D721Med (cell line): ENCODE data around the gene SARS2.

Experiments
- DNase-seq: peaks from one replicate; pipeline ENCODE4 v3.0.0; 2011; ENCODE audit warnings: low spot score; ENCODE audit not compliant: insufficient read length
- FAIRE-seq: peaks from 2 replicates; lab custom pipeline; 2011; peaks lifted over from hg19 to GRCh38; lab: Jason Lieb, UNC
- CTCF ChIP-seq: IDR thresholded peaks from 2 replicates; pipeline ENCODE4 v1.5.1; 2012; ENCODE audit warnings: mild to moderate bottlenecking, control low read depth; ENCODE audit not compliant: insufficient read depth; ENCODE audit errors: missing control alignments

Gene SARS2

GRCh38 chr19:38899447-38900201, 30.9 kb downstream of the SARS2 start, which contains the start of the genes NFKBIB and SIRT2:
TSS of gene NFKBIB (plus strand) at chr19:38899969. CDS start at chr19:38900033, 64 bp downstream.
TSS of gene SIRT2 (minus strand) at chr19:38899618. CDS start at chr19:38899521, 97 bp downstream.
- DNase-seq, result peak; percentile 95
- no peak for FAIRE-seq
- TF ChIP-seq CTCF, result no peak

- no peak for FAIRE-seq
- TF ChIP-seq CTCF, result no peak
- no peak for DNase-seq
Measured at GRCh38 chr19:38898788-38899446, 31.6 kb downstream of the SARS2 start.

GRCh38 chr19:38894968-38895367, 35.6 kb downstream of the SARS2 start:
- no peak for TF ChIP-seq CTCF
- DNase-seq (no peak), FAIRE-seq (no peak)

GRCh38 chr19:38893341-38893771, 37.2 kb downstream of the SARS2 start:
- FAIRE-seq (no peak), DNase-seq (no peak)
- no peak for TF ChIP-seq CTCF

GRCh38 chr19:38892841-38893240, 37.7 kb downstream of the SARS2 start:
- DNase-seq, result no peak
- no peak for TF ChIP-seq CTCF
- no peak for FAIRE-seq

GRCh38 chr19:38891771-38892170, 38.8 kb downstream of the SARS2 start:
- FAIRE-seq, result no peak
- no peak for DNase-seq
- TF ChIP-seq CTCF, result no peak
